IMR-90 (cell line): Measurements from ENCODE around the gene FDXR. TPM values are rescaled to one million over a fixed set of nuclear protein-coding genes. Genes with fewer than 3 reads are reported as not detected.

Experiments
- ATAC-seq: fragments of 200-7000 bp; cut with Tn5 transposase; 2 replicates; pipeline ENCODE4 v1.9.1; 2020; ENCODE audit warnings: low read depth, mild to moderate bottlenecking, moderate library complexity
- BruUV-seq: library from RNA; stranded (reverse); fragments of 400-500 nt; replicated peaks from 2 replicates; lab custom pipeline; 2021; lab: Mats Ljungman, UMichigan
- CTCF ChIA-PET: fragments of 300-600 bp; formaldehyde crosslinking; extraction: SDS; loops from one replicate; lab custom pipeline; 2021; ENCODE audit warnings: antibody characterized with exemption; lab: Yijun Ruan, JAX
- POLR2A ChIA-PET: fragments of 300-600 bp; sonication (Branson Sonifier 250); formaldehyde crosslinking; loops from one replicate; lab custom pipeline; 2022; ENCODE audit warnings: antibody characterized with exemption; ENCODE audit not compliant: unreplicated experiment; lab: Charles Lee
- DNase-seq: peaks from one replicate; pipeline ENCODE4 v3.0.0; 2013
- H2AFZ ChIP-seq: replicated peaks from 2 replicates; pipeline ENCODE3; 2013; ENCODE audit warnings: low read length, mild to moderate bottlenecking; ENCODE audit not compliant: poor library complexity
- H2AK5ac ChIP-seq: 2 replicates; pipeline ENCODE4 v1.6.1; 2013; ENCODE audit warnings: low read depth, low read length, inconsistent platforms
- H2AK9ac ChIP-seq: replicated peaks from 2 replicates; pipeline ENCODE3; 2013; ENCODE audit warnings: mild to moderate bottlenecking, low read depth, low read length, moderate library complexity; ENCODE audit not compliant: poor library complexity
- H2BK120ac ChIP-seq: 2 replicates; pipeline ENCODE4 v1.6.1; 2013; ENCODE audit warnings: low read depth, low read length, inconsistent platforms
- H2BK15ac ChIP-seq: 3 replicates; pipeline ENCODE4 v1.6.1; 2013; ENCODE audit warnings: low read depth, low read length, inconsistent platforms
- H2BK20ac ChIP-seq: 2 replicates; pipeline ENCODE4 v1.6.1; 2013; ENCODE audit warnings: low read depth, mild to moderate bottlenecking, inconsistent platforms, low read length, moderate library complexity
- H2BK5ac ChIP-seq: 2 replicates; pipeline ENCODE4 v1.6.1; 2013; ENCODE audit warnings: mild to moderate bottlenecking, low read depth, low read length, inconsistent platforms; ENCODE audit not compliant: poor library complexity, severe bottlenecking
- H3K14ac ChIP-seq: replicated peaks from 2 replicates; pipeline ENCODE4 v1.6.1; 2013; ENCODE audit warnings: low read depth, low read length, inconsistent platforms
- H3K18ac ChIP-seq: 2 replicates; pipeline ENCODE4 v1.6.1; 2013; ENCODE audit warnings: low read depth, low read length, control low read depth
- H3K23ac ChIP-seq: 2 replicates; pipeline ENCODE4 v1.6.1; 2013; ENCODE audit warnings: low read depth, low read length, inconsistent platforms
- H3K27ac ChIP-seq: 2 replicates; pipeline ENCODE4 v1.5.1; 2013; ENCODE audit warnings: mild to moderate bottlenecking, control low read depth, low read length; ENCODE audit not compliant: insufficient read depth
- H3K27me3 ChIP-seq: 2 replicates; pipeline ENCODE4 v1.6.1; 2013; ENCODE audit warnings: low read length; ENCODE audit not compliant: control insufficient read depth, insufficient read depth
- H3K36me3 ChIP-seq: 2 replicates; pipeline ENCODE4 v1.6.1; 2013; ENCODE audit warnings: low read length, mixed read lengths; ENCODE audit not compliant: control insufficient read depth, insufficient read depth
- H3K4ac ChIP-seq: 2 replicates; pipeline ENCODE4 v1.6.1; 2013; ENCODE audit warnings: low read depth, low read length, inconsistent platforms
- H3K4me1 ChIP-seq: 2 replicates; pipeline ENCODE4 v1.6.1; 2013; ENCODE audit warnings: low read length, mixed read lengths; ENCODE audit not compliant: control insufficient read depth, insufficient read depth
- H3K4me2 ChIP-seq: 2 replicates; pipeline ENCODE4 v1.6.1; 2013; ENCODE audit warnings: low read depth, mild to moderate bottlenecking, control low read depth, low read length, moderate library complexity
- H3K4me3 ChIP-seq: 2 replicates; pipeline ENCODE4 v1.5.1; 2013; ENCODE audit warnings: low read depth, mild to moderate bottlenecking, control low read depth, low read length, moderate library complexity; ENCODE audit not compliant: insufficient read depth
- H3K56ac ChIP-seq: 2 replicates; pipeline ENCODE4 v1.6.1; 2013; ENCODE audit warnings: low read length, inconsistent platforms; ENCODE audit not compliant: insufficient read depth; ENCODE audit errors: extremely low read depth
- H3K79me1 ChIP-seq, 2 experiments: 2 replicates each; pipeline ENCODE4 v1.6.1; 2013; ENCODE audit warnings: low read length in 2 of 2, inconsistent platforms in 1 of 2, low read depth in 1 of 2
- H3K9ac ChIP-seq: 2 replicates; pipeline ENCODE4 v1.6.1; 2013; ENCODE audit warnings: low read depth, low read length, control low read depth
- H3K9me1 ChIP-seq: 2 replicates; pipeline ENCODE4 v1.6.1; 2013; ENCODE audit warnings: low read length, inconsistent platforms; ENCODE audit not compliant: insufficient read depth
- H3K9me3 ChIP-seq: 2 replicates; pipeline ENCODE4 v1.6.1; 2013; ENCODE audit warnings: low read length; ENCODE audit not compliant: control insufficient read depth, insufficient read depth
- H4K20me1 ChIP-seq: 2 replicates; pipeline ENCODE4 v1.6.1; 2013; ENCODE audit warnings: low read length, inconsistent platforms; ENCODE audit not compliant: insufficient read depth
- H4K5ac ChIP-seq: 2 replicates; pipeline ENCODE4 v1.6.1; 2013; ENCODE audit warnings: mild to moderate bottlenecking, low read depth, low read length, control low read depth
- H4K8ac ChIP-seq, 2 experiments: 2 replicates each; pipeline ENCODE4 v1.6.1; 2013; ENCODE audit warnings: low read depth in 2 of 2, low read length in 2 of 2, control low read depth in 1 of 2, inconsistent platforms in 1 of 2
- H4K91ac ChIP-seq: 2 replicates; pipeline ENCODE4 v1.6.1; 2013; ENCODE audit warnings: low read depth, low read length, inconsistent platforms; ENCODE audit not compliant: insufficient read depth
- BHLHE40 ChIP-seq: fragments of 150-350 bp; IDR thresholded peaks from 2 replicates; pipeline ENCODE4 v1.6.1; 2016; ENCODE audit warnings: mild to moderate bottlenecking, low read depth, low read length
- CEBPB ChIP-seq: IDR thresholded peaks from 2 replicates; pipeline ENCODE4 v1.6.1; 2012; ENCODE audit warnings: low read depth, low read length, improper control_type of control experiment
- CHD1 ChIP-seq: IDR thresholded peaks from 2 replicates; pipeline ENCODE4 v1.6.1; 2012; ENCODE audit warnings: low read depth, low read length, improper control_type of control experiment
- FOS ChIP-seq: fragments of 150-350 bp; IDR thresholded peaks from 2 replicates; pipeline ENCODE4 v1.6.1; 2016; ENCODE audit warnings: low read depth, low read length
- MAFK ChIP-seq: IDR thresholded peaks from 2 replicates; pipeline ENCODE4 v1.6.1; 2012; ENCODE audit warnings: low read depth, low read length, improper control_type of control experiment
- MAZ ChIP-seq: IDR thresholded peaks from 2 replicates; pipeline ENCODE4 v1.6.1; 2012; ENCODE audit warnings: low read depth, mild to moderate bottlenecking, low read length, improper control_type of control experiment, moderate library complexity, borderline replicate concordance
- NFE2L2 ChIP-seq: fragments of 150-350 bp; IDR thresholded peaks from 2 replicates; pipeline ENCODE4 v1.6.1; 2016; ENCODE audit warnings: low read depth, mild to moderate bottlenecking, low read length
- POLR2A ChIP-seq: IDR thresholded peaks from 2 replicates; pipeline ENCODE4 v1.6.1; 2012; ENCODE audit warnings: mild to moderate bottlenecking, low read depth, low read length
- RAD21 ChIP-seq: IDR thresholded peaks from 2 replicates; pipeline ENCODE4 v1.6.1; 2012; ENCODE audit warnings: low read length, improper control_type of control experiment
- RCOR1 ChIP-seq: IDR thresholded peaks from 2 replicates; pipeline ENCODE4 v1.6.1; 2012; ENCODE audit warnings: mild to moderate bottlenecking, low read length, improper control_type of control experiment; ENCODE audit not compliant: insufficient replicate concordance
- RFX5 ChIP-seq: IDR thresholded peaks from 2 replicates; pipeline ENCODE4 v1.8.0; 2012; ENCODE audit warnings: low read depth, mild to moderate bottlenecking, low read length, moderate library complexity
- SMC3 ChIP-seq: fragments of 150-350 bp; IDR thresholded peaks from 2 replicates; pipeline ENCODE4 v1.6.1; 2016; ENCODE audit warnings: low read depth, mild to moderate bottlenecking, antibody characterized with exemption, low read length, moderate library complexity
- WGBS, 2 experiments: methylation state at CpG; one replicate each; pipeline versions ENCODE4 v1.1.5 to v1.1.7; 2013; ENCODE audit warnings: missing lambda C conversion rate in 2 of 2; ENCODE audit not compliant: insufficient read length in 1 of 2; ENCODE audit errors: extremely low coverage in 2 of 2; 5-methylcytosine and 5-hydroxymethylcytosine counted together
- dilution Hi-C: fragments of 300-500 bp; cut with HindIII; formaldehyde crosslinking; loops from one replicate; pipeline ENCODE4 v1.14.3; 2018; ENCODE audit warnings: low sequenced_read_pairs; ENCODE audit not compliant: unreplicated experiment
- in situ Hi-C: fragments of 300-500 bp; cut with MboI; formaldehyde crosslinking; loops from 3 replicates; pipeline ENCODE4 v1.14.3; 2019; ENCODE audit warnings: low sequenced_read_pairs, inconsistent platforms, mixed read lengths
- intact Hi-C: fragments of 100-400 bp; cut with micrococcal nuclease; formaldehyde crosslinking; loops from 2 replicates; pipeline ENCODE4 v1.10.0; 2022
- polyA plus RNA-seq, 3 experiments: library from polyadenylated mRNA; depleted of rRNA; stranded (reverse); fragments of >200 nt; gene quantifications; 2 replicates each; pipeline ENCODE4 v1.2.3, GENCODE V29; 2012; ENCODE audit warnings: low replicate concordance in 1 of 3
- total RNA-seq: library from RNA; depleted of rRNA; stranded (reverse); fragments of >200 nt; gene quantifications from 2 replicates; pipeline ENCODE4 v1.2.3, GENCODE V29; 2012
- TF ChIP-seq, protein P1 (sequence below): fragments of 150-350 bp; IDR thresholded peaks from 2 replicates; pipeline ENCODE4 v1.6.1; 2016; ENCODE audit warnings: low read depth, mild to moderate bottlenecking, low read length, moderate library complexity, borderline replicate concordance
- TF ChIP-seq, protein P2 (sequence below): fragments of 150-350 bp; IDR thresholded peaks from 2 replicates; pipeline ENCODE4 v1.6.1; 2017; ENCODE audit warnings: mild to moderate bottlenecking, antibody characterized with exemption, low read length, low read depth
- TF ChIP-seq, protein P3 (sequence below): conservative IDR thresholded peaks from 2 replicates; pipeline ENCODE4 v1.5.1; 2012; ENCODE audit warnings: mild to moderate bottlenecking, low read depth, low read length, improper control_type of control experiment

Gene FDXR
- total and polyA plus RNA-seq, 2 of the 4 experiments (the other 2 are of a cell fraction), result 12.4 to 18.6 TPM

DNA sequence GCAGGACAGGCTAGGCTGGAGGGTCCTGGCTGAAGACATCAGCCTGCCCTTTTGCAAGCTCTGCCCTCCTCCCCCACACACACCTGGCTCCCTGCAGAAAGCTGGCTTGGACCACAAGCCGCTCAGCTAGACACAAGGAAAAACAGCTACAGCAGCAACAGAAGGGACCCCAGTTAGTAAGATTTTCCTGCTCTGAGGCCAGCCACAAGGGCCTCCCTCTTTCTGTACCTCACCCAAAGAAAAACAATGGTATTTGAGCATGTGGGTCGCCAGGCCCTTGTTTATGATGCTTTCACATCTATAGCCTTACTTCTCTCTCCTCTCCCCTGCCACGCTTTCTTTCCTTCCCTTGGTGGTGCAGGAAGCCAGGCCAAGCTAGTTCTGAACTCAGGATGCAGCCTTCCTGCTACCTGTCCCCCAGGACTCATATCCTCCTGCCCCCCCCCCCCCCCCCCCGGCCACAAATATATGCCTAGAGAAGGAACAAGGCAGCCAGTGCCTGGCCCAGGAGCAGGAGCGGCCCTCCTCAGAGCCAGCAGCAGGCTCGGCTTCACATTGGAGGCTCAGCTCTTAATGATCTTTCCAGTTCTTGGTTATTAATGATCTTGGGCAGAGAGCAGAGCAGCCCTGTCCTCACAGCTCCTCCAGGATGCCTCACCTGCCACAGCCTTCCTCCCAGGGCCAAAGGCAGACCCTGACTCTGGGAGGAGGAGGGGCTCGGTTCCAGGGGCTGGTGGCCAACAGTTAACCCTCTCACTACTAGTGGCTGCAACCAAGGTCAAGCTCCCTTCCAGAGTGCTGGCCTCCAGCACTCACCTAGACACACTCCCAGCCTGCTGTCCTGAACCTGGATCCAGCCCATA is 32.6 kb downstream of the FDXR start:
- dilution Hi-C loops (no loop called here), intact Hi-C loops (loop anchor here (5.0 kb wide), 1 partner anchor 93 kb away; the partner anchor contains the start of gene NHERF1), in situ Hi-C loops (no loop called here)
- no peaks in the 10 kb centered on the region for H3K79me1 ChIP-seq
- TF ChIP-seq CHD1 (no peak), RCOR1 (no peak), MAFK (no peak), RAD21 (no peak), FOS (no peak), CEBPB (no peak), MAZ (no peak), SMC3 (no peak), RFX5 (no peak), POLR2A (no peak), BHLHE40 (no peak), NFE2L2 (no peak)
- TF ChIP-seq, protein P1, sequence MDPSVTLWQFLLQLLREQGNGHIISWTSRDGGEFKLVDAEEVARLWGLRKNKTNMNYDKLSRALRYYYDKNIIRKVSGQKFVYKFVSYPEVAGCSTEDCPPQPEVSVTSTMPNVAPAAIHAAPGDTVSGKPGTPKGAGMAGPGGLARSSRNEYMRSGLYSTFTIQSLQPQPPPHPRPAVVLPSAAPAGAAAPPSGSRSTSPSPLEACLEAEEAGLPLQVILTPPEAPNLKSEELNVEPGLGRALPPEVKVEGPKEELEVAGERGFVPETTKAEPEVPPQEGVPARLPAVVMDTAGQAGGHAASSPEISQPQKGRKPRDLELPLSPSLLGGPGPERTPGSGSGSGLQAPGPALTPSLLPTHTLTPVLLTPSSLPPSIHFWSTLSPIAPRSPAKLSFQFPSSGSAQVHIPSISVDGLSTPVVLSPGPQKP, result no peak
- TF ChIP-seq, protein P2, sequence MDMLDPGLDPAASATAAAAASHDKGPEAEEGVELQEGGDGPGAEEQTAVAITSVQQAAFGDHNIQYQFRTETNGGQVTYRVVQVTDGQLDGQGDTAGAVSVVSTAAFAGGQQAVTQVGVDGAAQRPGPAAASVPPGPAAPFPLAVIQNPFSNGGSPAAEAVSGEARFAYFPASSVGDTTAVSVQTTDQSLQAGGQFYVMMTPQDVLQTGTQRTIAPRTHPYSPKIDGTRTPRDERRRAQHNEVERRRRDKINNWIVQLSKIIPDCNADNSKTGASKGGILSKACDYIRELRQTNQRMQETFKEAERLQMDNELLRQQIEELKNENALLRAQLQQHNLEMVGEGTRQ, result no peak
- TF ChIP-seq, protein P3, sequence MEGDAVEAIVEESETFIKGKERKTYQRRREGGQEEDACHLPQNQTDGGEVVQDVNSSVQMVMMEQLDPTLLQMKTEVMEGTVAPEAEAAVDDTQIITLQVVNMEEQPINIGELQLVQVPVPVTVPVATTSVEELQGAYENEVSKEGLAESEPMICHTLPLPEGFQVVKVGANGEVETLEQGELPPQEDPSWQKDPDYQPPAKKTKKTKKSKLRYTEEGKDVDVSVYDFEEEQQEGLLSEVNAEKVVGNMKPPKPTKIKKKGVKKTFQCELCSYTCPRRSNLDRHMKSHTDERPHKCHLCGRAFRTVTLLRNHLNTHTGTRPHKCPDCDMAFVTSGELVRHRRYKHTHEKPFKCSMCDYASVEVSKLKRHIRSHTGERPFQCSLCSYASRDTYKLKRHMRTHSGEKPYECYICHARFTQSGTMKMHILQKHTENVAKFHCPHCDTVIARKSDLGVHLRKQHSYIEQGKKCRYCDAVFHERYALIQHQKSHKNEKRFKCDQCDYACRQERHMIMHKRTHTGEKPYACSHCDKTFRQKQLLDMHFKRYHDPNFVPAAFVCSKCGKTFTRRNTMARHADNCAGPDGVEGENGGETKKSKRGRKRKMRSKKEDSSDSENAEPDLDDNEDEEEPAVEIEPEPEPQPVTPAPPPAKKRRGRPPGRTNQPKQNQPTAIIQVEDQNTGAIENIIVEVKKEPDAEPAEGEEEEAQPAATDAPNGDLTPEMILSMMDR, result no peak
- BruUV-seq, result no TSS peak
- CTCF ChIA-PET, result interaction anchor here (0.7 kb wide), 1 partner anchor 50 kb away, joined by 3 read pairs; no protein-coding TSS in a partner anchor
- H2BK15ac ChIP-seq, result no peak overlapping the region
- no peak overlapping the region for H3K4ac ChIP-seq
- no peak overlapping the region for H3K9ac ChIP-seq
- no peak overlapping the region for H3K27ac ChIP-seq
- H3K4me3 ChIP-seq, result no peak overlapping the region
- H4K8ac ChIP-seq, result no peak overlapping the region
- peaks cover 7% of the 10 kb centered on the region for H3K36me3 ChIP-seq
- peaks cover 5% of the 10 kb centered on the region; the same call in 1 of the 2 replicates for H3K27me3 ChIP-seq
- H3K9me1 ChIP-seq, result no peaks in the 10 kb centered on the region
- no peak overlapping the region for H4K5ac ChIP-seq
- no peak overlapping the region for H3K14ac ChIP-seq
- H3K4me2 ChIP-seq, result no peak overlapping the region
- ATAC-seq (no peak), DNase-seq (no peak)
- H3K9me3 ChIP-seq, result no peaks in the 10 kb centered on the region
- no peak overlapping the region for H2BK20ac ChIP-seq
- no peak overlapping the region for H3K23ac ChIP-seq
- H3K4me1 ChIP-seq, result peaks cover 7% of the 10 kb centered on the region
- no peak overlapping the region for H2AFZ ChIP-seq
- no peak overlapping the region for H4K91ac ChIP-seq
- H2BK5ac ChIP-seq, result no peak overlapping the region
- H2AK9ac ChIP-seq, result no peak overlapping the region
- 33% methylated on average over 1 of the region's 7 CpGs; no CpG with 5 or more reads in 1 of the 2 experiments for WGBS, 2 experiments
- no peak overlapping the region for H3K56ac ChIP-seq
- H2BK120ac ChIP-seq, result no peak overlapping the region
- H3K18ac ChIP-seq, result no peak overlapping the region
- POLR2A ChIA-PET, result no interaction called here
- no peak overlapping the region for H2AK5ac ChIP-seq
- no peaks in the 10 kb centered on the region for H4K20me1 ChIP-seq
